Effector memory CD8-positive, alpha-beta T cell (primary cell): ENCODE measurements around the gene SLC5A3.

Source experiments
- ATAC-seq: fragments of 150-1000 bp; cut with Tn5 transposase; replicated peaks from 2 replicates; pipeline ENCODE4 v1.10.0; 2021; ENCODE audit warnings: mild to moderate bottlenecking, moderate library complexity
- DNase-seq, 3 experiments: peaks; one replicate each; pipeline ENCODE4 v3.0.0; 2021
- H3K27ac Mint-ChIP-seq, 2 donors: one replicate each; pipeline ENCODE4 v1.8.0; 2022; ENCODE audit warnings: mild to moderate bottlenecking in 2 of 2, mixed read lengths in 2 of 2, moderate library complexity in 2 of 2
- H3K27me3 Mint-ChIP-seq, 2 donors: one replicate each; pipeline ENCODE4 v1.8.0; 2022; ENCODE audit warnings: mixed read lengths in 2 of 2
- H3K36me3 Mint-ChIP-seq: one replicate; pipeline ENCODE4 v1.8.0; 2022; ENCODE audit warnings: mild to moderate bottlenecking, moderate library complexity, mixed read lengths; ENCODE audit not compliant: insufficient read depth
- H3K4me1 Mint-ChIP-seq, 2 donors: one replicate each; pipeline ENCODE4 v1.8.0; 2022; ENCODE audit warnings: low read depth in 2 of 2, mixed read lengths in 2 of 2
- H3K4me3 Mint-ChIP-seq, 2 donors: one replicate each; pipeline ENCODE4 v1.8.0; 2022; ENCODE audit warnings: mild to moderate bottlenecking in 2 of 2, mixed read lengths in 2 of 2, moderate library complexity in 2 of 2
- H3K9me3 Mint-ChIP-seq, 2 donors: one replicate each; pipeline ENCODE4 v1.8.0; 2022; ENCODE audit warnings: mixed read lengths in 2 of 2
- total RNA-seq, 9 experiments: gene quantifications; one replicate each; lab custom pipeline; 2026; lab: John Stamatoyannopoulos, UW

Gene SLC5A3
- total RNA-seq, result 45.7 to 318 (median 109) reads per million in 9 experiments

DNA sequence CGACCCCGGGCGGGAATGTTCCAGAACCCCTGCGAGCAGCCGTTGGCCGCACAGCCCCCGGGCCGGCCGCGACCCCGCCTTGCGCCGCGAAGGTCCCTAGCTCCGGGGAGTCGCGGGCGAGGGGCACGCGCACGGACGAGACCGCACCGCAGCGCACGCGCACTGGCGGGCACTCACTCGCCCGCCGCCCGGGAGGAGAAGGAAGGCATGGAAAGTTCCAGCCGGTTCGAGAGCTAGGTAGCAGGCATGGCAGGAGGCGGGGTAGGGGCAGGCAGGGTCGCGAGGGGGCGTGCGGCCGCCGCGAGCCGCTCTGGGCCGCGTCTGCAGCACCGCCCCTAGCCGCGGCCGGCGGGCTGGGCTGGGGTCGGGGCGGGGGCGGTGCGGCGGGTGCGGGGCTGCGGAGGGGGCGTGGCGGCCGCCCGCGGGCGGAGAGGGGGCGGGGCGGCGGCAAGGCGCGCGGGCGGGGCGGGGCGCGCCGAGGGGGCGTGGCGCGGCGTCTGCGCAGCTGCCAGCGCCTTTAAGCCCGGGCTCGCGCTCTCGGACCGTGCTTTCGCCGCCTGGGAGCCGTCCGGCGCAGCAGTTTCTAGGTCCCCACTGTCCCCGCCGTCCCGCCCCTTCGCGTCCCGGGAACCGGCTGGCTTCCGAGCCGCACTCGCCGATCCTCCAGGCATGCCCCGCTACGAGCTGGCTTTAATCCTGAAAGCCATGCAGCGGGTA lies at the start of gene SLC5A3, which contains the start of gene MRPS6:
TSS of gene SLC5A3 (plus strand) at position 547 of the 717 bp plus-strand sequence. CDS start 21,621 bp downstream, outside the sequence.
TSS of gene MRPS6 (plus strand) at position 547 of the 717 bp plus-strand sequence. CDS start at position 670, 123 bp downstream.
- Mint-ChIP-seq H3K4me3 (peak within 1 kb of the TSS; percentile 93 to 94), H3K36me3 (peaks cover 19% of the 10 kb centered on the region), H3K9me3 (no peaks in the 10 kb centered on the region), H3K4me1 (peaks cover 36 to 44% of the 10 kb centered on the region in 2 donors), H3K27ac (peak within 1 kb of the TSS; percentile 92 to 93), H3K27me3 (no peaks in the 10 kb centered on the region)
- ATAC-seq (peak; percentile 75), DNase-seq (peak; percentile 52 to 61 (median 53))

DNA sequence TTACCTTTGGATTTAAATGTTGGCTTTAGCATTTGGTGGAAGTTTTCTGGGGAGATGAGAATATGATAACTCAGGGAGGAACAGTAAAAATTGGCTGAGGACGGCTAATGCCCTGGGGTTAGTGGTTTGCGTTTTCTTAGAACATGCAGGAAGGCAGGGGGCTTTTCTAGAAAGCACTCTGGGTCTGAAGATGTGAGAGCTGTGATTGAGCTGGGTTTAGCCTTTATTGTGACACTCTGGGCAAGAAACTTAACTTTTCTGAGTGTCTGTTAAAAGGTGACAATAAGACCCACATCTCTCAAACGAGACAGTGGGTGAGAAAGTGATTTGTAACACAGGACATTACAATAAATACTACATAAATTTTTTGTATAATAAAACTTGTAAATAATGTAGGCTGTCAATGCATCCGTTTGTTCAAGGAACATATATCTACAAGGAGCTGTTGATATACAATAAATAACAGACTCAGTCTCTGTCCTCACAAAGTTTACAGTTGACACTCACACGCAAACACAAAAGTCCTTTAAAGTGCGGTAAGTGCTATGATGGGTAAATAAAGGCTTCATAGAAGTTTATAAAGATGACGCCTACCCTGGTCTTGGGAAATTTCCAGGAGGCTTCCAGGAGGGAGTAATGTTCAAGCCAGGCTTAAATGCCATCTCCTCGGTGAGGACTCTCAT lies 49.5 kb upstream of the SLC5A3 start:
- Mint-ChIP-seq H3K36me3 (no peaks in the 10 kb centered on the region), H3K4me1 (peaks cover 3 to 14% of the 10 kb centered on the region in 2 donors), H3K27me3 (no peaks in the 10 kb centered on the region), H3K4me3 (no peak overlapping the region), H3K9me3 (no peaks in the 10 kb centered on the region), H3K27ac (no peak overlapping the region)
- DNase-seq, result no peak
- peak; percentile 59 for ATAC-seq

DNA sequence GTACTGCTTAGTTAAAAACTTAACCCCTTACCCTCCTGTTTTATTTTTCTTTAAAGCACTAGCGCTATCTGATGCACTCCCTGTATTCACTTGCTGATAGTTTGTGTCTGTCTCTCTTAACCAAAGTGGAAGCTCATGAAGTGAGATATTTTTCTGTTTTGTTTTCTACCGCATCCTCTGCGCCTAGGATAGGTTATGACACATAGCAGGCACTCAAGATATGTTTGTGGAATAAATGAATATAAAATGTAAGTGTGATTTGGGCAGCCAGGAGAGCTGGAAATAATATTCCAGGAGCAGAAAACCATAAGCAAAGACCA lies 49.0 kb upstream of the SLC5A3 start:
- peaks cover 0 to 12% of the 10 kb centered on the region in 2 donors for H3K4me1 Mint-ChIP-seq
- no peaks in the 10 kb centered on the region for H3K36me3 Mint-ChIP-seq
- H3K27me3 Mint-ChIP-seq, result no peaks in the 10 kb centered on the region
- H3K4me3 Mint-ChIP-seq, result no peak overlapping the region
- no peaks in the 10 kb centered on the region for H3K9me3 Mint-ChIP-seq
- DNase-seq, result no peak
- ATAC-seq, result no peak
- no peak overlapping the region for H3K27ac Mint-ChIP-seq

DNA sequence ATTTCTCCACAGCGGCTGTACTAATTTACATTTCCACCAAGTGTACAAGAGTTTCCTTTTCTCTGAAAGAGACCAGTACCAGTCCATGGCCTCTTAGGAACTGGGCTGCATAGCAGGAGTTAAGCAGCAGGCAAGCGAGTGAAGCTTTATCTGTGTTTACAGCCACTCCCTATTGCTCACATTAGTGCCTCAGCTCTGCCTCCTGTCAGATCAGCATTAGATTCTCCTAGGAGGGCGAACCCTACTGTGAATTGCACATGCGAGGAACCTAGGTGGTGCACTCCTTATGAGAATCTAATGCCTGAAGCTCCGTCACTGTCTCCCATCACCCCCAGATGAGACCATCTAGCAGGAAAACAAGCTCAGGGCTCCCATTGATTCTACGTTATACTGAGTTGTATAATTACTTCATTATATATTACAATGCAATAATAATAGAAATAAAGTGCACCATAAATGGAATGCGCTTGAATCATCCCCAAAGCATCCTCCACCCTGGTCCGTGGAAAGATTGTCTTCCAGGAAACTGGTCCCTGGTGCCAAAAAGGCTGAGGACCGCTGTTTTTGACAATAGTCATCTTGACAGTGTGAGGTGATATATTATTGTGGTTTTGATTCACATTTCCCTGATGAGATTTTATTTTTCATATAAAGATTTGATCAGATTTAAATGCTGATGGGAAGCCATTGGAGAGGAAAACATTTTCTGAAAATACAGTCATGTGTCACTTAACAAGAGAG lies 45.5 kb upstream of the SLC5A3 start:
- Mint-ChIP-seq H3K36me3 (no peaks in the 10 kb centered on the region), H3K27me3 (no peaks in the 10 kb centered on the region), H3K27ac (no peak overlapping the region), H3K9me3 (no peaks in the 10 kb centered on the region), H3K4me3 (no peak overlapping the region), H3K4me1 (peaks cover 7 to 15% of the 10 kb centered on the region in 2 donors)
- ATAC-seq, result no peak
- DNase-seq, result no peak

- peak; percentile 25 to 26 (median 26) for DNase-seq
- Mint-ChIP-seq H3K27me3 (no peaks in the 10 kb centered on the region), H3K9me3 (no peaks in the 10 kb centered on the region), H3K4me3 (peak overlapping the region; percentile 52 to 60), H3K36me3 (no peaks in the 10 kb centered on the region), H3K4me1 (peaks cover 9 to 16% of the 10 kb centered on the region in 2 donors), H3K27ac (peak overlapping the region; percentile 54 to 89)
- peak; percentile 93 for ATAC-seq
These were observed 43.4 kb upstream of the SLC5A3 start for GRCh38 chr21:34029743-34030528.

DNA sequence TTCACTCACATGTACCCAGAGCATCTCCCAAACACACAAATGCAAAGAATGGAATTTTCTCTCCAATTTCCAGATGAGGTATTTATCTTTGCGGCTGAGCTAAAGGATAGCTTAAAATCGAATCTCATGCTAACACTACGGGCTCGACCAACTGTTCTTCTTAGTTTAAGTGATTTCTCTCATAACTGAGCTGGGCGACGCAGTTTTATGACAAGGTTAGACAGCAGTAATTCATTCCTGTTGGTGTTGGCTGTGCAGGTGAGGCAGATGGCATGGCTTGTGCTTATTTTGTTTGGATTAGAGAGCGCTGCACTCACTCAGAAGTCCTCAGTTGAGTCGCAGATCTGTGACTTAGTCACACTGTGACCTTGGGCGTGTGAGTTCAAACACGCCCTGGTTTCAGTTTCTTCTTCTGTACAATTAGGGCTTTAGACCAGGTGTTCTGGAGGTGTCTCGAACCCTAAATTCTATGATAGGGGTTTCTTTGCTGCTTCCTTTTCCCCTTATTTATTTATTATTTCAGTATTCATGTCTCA lies 41.5 kb upstream of the SLC5A3 start:
- Mint-ChIP-seq H3K4me3 (no peak overlapping the region), H3K27me3 (peaks cover 0 to 9% of the 10 kb centered on the region in 2 donors), H3K27ac (peak overlapping the region in 1 of 2 donors; percentile 29), H3K9me3 (no peaks in the 10 kb centered on the region), H3K36me3 (no peaks in the 10 kb centered on the region), H3K4me1 (peaks cover 6 to 16% of the 10 kb centered on the region in 2 donors)
- ATAC-seq (no peak), DNase-seq (no peak)

- Mint-ChIP-seq H3K27me3 (peaks cover 0 to 9% of the 10 kb centered on the region in 2 donors), H3K27ac (peak overlapping the region in 1 of 2 donors; percentile 65), H3K9me3 (no peaks in the 10 kb centered on the region), H3K4me3 (no peak overlapping the region), H3K36me3 (no peaks in the 10 kb centered on the region), H3K4me1 (peaks cover 6 to 16% of the 10 kb centered on the region in 2 donors)
- ATAC-seq (no peak), DNase-seq (no peak)
These were observed 38.9 kb upstream of the SLC5A3 start for GRCh38 chr21:34034369-34035014.

DNA sequence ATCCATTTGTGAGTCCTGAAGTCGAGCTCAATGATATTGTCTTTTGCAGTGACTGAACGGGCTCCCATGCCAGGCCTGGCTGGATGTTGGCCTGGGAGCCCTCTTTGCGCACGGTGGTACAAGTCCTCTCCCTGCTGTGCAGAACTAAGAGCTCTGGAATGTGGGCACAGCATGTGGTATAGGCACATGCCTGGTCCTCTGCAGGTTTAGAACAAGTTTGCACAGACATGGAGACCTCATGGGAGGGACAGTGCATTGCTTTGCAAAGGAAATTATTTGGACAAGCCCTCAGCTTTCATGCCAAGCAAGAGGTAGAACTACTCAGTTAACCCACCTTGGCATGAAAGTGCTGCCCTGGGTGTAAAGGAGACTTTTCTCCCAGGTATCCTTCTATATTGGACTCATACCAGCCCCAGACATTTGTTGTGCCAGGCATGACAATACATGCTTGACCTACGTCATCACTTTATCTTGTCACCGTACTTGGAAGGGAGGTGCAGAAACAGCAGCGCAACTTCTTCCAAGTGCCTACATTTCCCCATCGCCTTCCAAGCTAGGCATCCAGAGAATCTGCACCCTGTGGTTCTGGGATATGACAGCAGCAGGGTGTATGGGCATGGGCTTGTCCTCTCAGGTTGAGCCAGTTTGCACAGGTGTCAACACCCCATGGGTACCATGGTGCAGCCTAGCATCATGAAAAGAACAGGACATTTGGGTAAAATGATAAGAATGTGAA lies 37.6 kb upstream of the SLC5A3 start:
- Mint-ChIP-seq H3K4me3 (no peak overlapping the region), H3K36me3 (no peaks in the 10 kb centered on the region), H3K4me1 (peaks cover 2 to 12% of the 10 kb centered on the region in 2 donors), H3K9me3 (no peaks in the 10 kb centered on the region), H3K27ac (peak overlapping the region in 1 of 2 donors; percentile 65), H3K27me3 (peaks cover 0 to 9% of the 10 kb centered on the region in 2 donors)
- ATAC-seq, result no peak
- no peak for DNase-seq

DNA sequence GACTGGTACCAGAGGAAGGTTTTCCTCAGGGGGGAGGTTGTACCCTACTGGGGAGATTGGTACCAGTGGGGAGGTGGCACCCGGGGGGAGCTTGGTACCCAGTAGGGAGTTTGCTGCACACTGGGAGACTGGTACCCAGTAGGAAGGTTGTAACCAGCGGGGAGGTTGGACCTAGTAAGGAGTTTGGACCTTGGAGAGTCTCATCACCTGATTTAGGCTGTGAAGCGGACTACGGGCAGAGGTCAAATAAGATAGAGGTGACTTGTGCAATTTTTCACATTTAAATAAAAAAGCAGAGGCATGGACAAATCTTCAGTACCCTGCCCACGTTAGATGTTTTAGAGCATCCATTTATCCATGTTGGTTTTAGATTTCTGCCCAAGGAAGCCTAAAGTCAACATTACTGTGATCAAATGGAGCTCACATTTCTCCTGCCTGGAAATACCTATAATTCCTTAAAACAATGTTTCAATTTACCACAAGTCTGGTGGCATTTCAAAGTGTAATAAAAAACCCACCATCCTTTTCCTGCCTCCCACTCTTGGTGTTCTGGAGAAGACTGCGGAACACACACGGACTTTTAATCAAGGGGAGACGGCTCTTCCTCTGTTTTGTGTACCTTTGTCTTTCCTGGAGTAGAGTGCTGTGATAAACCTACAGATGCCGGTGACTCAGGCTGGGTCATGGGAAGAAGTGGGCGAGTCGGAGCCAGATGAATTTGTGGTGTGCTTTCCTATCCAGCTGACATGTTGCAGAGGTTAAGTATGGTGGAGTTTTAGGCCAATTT lies 36.2 kb upstream of the SLC5A3 start:
- DNase-seq, result no peak
- Mint-ChIP-seq H3K36me3 (no peaks in the 10 kb centered on the region), H3K4me1 (peaks cover 2 to 7% of the 10 kb centered on the region in 2 donors), H3K4me3 (no peak overlapping the region), H3K27me3 (peaks cover 0 to 9% of the 10 kb centered on the region in 2 donors), H3K27ac (no peak overlapping the region), H3K9me3 (no peaks in the 10 kb centered on the region)
- ATAC-seq, result no peak

- H3K27me3 Mint-ChIP-seq, result peaks cover 0 to 9% of the 10 kb centered on the region in 2 donors
These were observed 33.5 kb upstream of the SLC5A3 start for GRCh38 chr21:34039678-34040382.

GRCh38 chr21:34042735-34043134 lies 30.6 kb upstream of the SLC5A3 start:
- DNase-seq (no peak), ATAC-seq (no peak)
- no peak overlapping the region for H3K27ac Mint-ChIP-seq
- H3K36me3 Mint-ChIP-seq, result no peaks in the 10 kb centered on the region
- no peaks in the 10 kb centered on the region for H3K27me3 Mint-ChIP-seq
- no peaks in the 10 kb centered on the region for H3K9me3 Mint-ChIP-seq
- peaks cover 0 to 13% of the 10 kb centered on the region in 2 donors for H3K4me1 Mint-ChIP-seq
- no peak overlapping the region for H3K4me3 Mint-ChIP-seq

More at GRCh38 chr21:34039678-34040382, 33.5 kb upstream of the SLC5A3 start:
- H3K27ac Mint-ChIP-seq, result peak overlapping the region in 1 of 2 donors; percentile 10
- H3K9me3 Mint-ChIP-seq, result no peaks in the 10 kb centered on the region
- H3K4me1 Mint-ChIP-seq, result no peaks in the 10 kb centered on the region
- no peaks in the 10 kb centered on the region for H3K36me3 Mint-ChIP-seq
- no peak for DNase-seq
- no peak for ATAC-seq
- H3K4me3 Mint-ChIP-seq, result no peak overlapping the region
